Breast epithelium (tissue), 3 donors: ENCODE measurements around the gene PRDM15.

Experiments
- CTCF ChIP-seq, 3 donors: fragments of 450-650 bp; IDR thresholded peaks; one replicate each; pipeline ENCODE4 v1.5.1; 2016 to 2017; ENCODE audit warnings: antibody characterized with exemption in 3 of 3, mild to moderate bottlenecking in 3 of 3, moderate library complexity in 3 of 3
- POLR2A ChIP-seq: fragments of 450-650 bp; IDR thresholded peaks from one replicate; pipeline ENCODE4 v1.6.1; 2016; ENCODE audit warnings: antibody characterized with exemption, mild to moderate bottlenecking, moderate library complexity
- POLR2AphosphoS5 ChIP-seq, 3 donors: sonication (generic); formaldehyde crosslinking; IDR thresholded peaks; one replicate each; pipeline ENCODE4 v1.6.1; 2017; ENCODE audit warnings: antibody characterized with exemption in 3 of 3

- no peak for TF ChIP-seq CTCF (IDR thresholded peaks at IDR 0.05)
- TF ChIP-seq POLR2AphosphoS5 (IDR thresholded peaks at IDR 0.05), result no peak
- no peak for TF ChIP-seq POLR2A
Measured at GRCh38 chr21:41843584-41843983, 35.6 kb downstream of the PRDM15 start.
